Activated naive CD4-positive, alpha-beta T cell treated with anti-CD3 and anti-CD28 coated beads, Interleukin-2, amount 10 ng/mL, durations not matched to agents 7 days and 5 days (primary cell): Measurements from ENCODE around the gene CSTA.

Experiments
- CTCF ChIA-PET: fragments of 350-600 bp; sonication (Branson Sonifier 250); formaldehyde crosslinking; loops from one replicate; lab custom pipeline; 2021; ENCODE audit warnings: antibody characterized with exemption; lab: Charles Lee
- DNase-seq: peaks from one replicate; pipeline ENCODE4 v3.0.0-alpha.2; 2020
- H3K27ac Mint-ChIP-seq: one replicate; pipeline ENCODE4 v1.8.0; 2021; ENCODE audit warnings: mild to moderate bottlenecking, moderate library complexity, mixed read lengths
- H3K27me3 Mint-ChIP-seq: one replicate; pipeline ENCODE4 v1.8.0; 2021; ENCODE audit warnings: mild to moderate bottlenecking, mixed read lengths
- H3K36me3 Mint-ChIP-seq: one replicate; pipeline ENCODE4 v1.8.0; 2021; ENCODE audit warnings: mixed read lengths
- H3K4me1 Mint-ChIP-seq: one replicate; pipeline ENCODE4 v1.8.0; 2021; ENCODE audit warnings: mixed read lengths
- H3K4me3 Mint-ChIP-seq: one replicate; pipeline ENCODE4 v1.8.0; 2021; ENCODE audit warnings: mild to moderate bottlenecking, moderate library complexity, mixed read lengths
- H3K9me3 Mint-ChIP-seq: one replicate; pipeline ENCODE4 v1.8.0; 2021; ENCODE audit warnings: mixed read lengths

The CSTA gene, protein sequence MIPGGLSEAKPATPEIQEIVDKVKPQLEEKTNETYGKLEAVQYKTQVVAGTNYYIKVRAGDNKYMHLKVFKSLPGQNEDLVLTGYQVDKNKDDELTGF

DNA sequence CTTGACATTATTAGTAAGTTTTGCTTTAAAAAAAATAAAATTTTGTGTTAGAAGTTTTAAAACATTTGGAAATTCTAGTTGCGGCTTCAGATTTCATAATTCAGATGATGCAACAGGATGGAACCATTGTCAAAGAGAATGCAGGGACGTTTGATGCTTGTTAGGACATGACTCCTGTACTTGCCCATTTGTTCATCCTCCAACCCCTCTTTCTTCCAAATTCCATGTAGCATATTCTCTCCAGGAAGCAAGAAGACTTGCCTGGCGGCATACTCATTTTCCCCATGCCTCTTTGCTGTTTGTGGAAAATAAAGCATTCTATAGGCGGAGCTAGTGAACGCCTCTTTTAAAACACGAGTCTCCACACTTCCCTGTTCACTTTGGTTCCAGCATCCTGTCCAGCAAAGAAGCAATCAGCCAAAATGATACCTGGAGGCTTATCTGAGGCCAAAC, at the start of gene CSTA:
CSTA (plus strand) TSS at position 378 of the 453 bp plus-strand sequence; CDS start at position 423, 45 bp downstream.
- Mint-ChIP-seq H3K36me3 (no peaks in the 10 kb centered on the region), H3K27ac (no peak within 1 kb of the TSS), H3K4me3 (no peak within 1 kb of the TSS), H3K27me3 (peaks cover 21% of the 10 kb centered on the region), H3K9me3 (peaks cover 3% of the 10 kb centered on the region), H3K4me1 (peaks cover 26% of the 10 kb centered on the region)
- DNase-seq, result no peak
- CTCF ChIA-PET, result interaction anchor here (1.1 kb wide), 1 partner anchor 23 kb away, joined by 3 read pairs; no protein-coding TSS in a partner anchor

DNA sequence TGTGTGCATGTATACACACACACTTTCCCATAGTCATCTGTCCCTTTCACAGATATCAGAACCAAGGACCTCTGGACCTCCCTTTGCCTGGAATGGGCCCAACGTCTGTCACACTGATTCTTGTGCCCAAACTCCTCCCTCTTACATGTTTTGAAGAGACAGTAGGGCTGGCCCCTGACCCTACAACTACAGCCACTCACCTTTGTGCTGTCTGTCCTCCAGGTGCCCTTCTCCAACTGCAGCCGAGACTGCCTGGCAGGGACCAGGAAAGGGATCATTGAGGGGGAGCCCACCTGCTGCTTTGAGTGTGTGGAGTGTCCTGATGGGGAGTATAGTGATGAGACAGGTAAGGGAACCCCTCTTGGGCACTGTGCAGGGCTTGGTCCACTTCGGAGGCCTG, 43.2 kb upstream of the CSTA start:
- H3K4me1 Mint-ChIP-seq, result no peaks in the 10 kb centered on the region
- H3K9me3 Mint-ChIP-seq, result no peaks in the 10 kb centered on the region
- DNase-seq, result no peak
- peaks cover 41% of the 10 kb centered on the region for H3K27me3 Mint-ChIP-seq
- H3K36me3 Mint-ChIP-seq, result no peaks in the 10 kb centered on the region
- no peak overlapping the region for H3K4me3 Mint-ChIP-seq
- no peak overlapping the region for H3K27ac Mint-ChIP-seq
- CTCF ChIA-PET, result no interaction called here

DNA sequence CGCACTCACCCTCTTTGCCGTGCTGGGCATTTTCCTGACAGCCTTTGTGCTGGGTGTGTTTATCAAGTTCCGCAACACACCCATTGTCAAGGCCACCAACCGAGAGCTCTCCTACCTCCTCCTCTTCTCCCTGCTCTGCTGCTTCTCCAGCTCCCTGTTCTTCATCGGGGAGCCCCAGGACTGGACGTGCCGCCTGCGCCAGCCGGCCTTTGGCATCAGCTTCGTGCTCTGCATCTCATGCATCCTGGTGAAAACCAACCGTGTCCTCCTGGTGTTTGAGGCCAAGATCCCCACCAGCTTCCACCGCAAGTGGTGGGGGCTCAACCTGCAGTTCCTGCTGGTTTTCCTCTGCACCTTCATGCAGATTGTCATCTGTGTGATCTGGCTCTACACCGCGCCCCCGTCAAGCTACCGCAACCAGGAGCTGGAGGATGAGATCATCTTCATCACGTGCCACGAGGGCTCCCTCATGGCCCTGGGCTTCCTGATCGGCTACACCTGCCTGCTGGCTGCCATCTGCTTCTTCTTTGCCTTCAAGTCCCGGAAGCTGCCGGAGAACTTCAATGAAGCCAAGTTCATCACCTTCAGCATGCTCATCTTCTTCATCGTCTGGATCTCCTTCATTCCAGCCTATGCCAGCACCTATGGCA, 41.1 kb upstream of the CSTA start:
- Mint-ChIP-seq H3K27me3 (peaks cover 40% of the 10 kb centered on the region), H3K9me3 (no peaks in the 10 kb centered on the region), H3K36me3 (no peaks in the 10 kb centered on the region), H3K4me1 (no peaks in the 10 kb centered on the region), H3K4me3 (no peak overlapping the region), H3K27ac (no peak overlapping the region)
- DNase-seq, result no peak
- CTCF ChIA-PET, result no interaction called here

- no peaks in the 10 kb centered on the region for H3K4me1 Mint-ChIP-seq
- H3K9me3 Mint-ChIP-seq, result no peaks in the 10 kb centered on the region
These were observed 40.6 kb upstream of the CSTA start for GRCh38 chr3:122284486-122284885.

GRCh38 chr3:122294359-122294758, 30.7 kb upstream of the CSTA start:
- no peaks in the 10 kb centered on the region for H3K9me3 Mint-ChIP-seq
- H3K4me3 Mint-ChIP-seq, result no peak overlapping the region
- H3K4me1 Mint-ChIP-seq, result peaks cover 17% of the 10 kb centered on the region
- H3K27ac Mint-ChIP-seq, result no peak overlapping the region
- peaks cover 14% of the 10 kb centered on the region for H3K27me3 Mint-ChIP-seq
- CTCF ChIA-PET, result interaction anchor here (0.6 to 1.5 kb wide), 2 partner anchors 12 to 24 kb away, joined by 3 read pairs; no protein-coding TSS in a partner anchor
- no peak for DNase-seq
- peaks cover 2% of the 10 kb centered on the region for H3K36me3 Mint-ChIP-seq

More at GRCh38 chr3:122284486-122284885, 40.6 kb upstream of the CSTA start:
- DNase-seq, result no peak
- Mint-ChIP-seq H3K36me3 (no peaks in the 10 kb centered on the region), H3K4me3 (no peak overlapping the region), H3K27ac (no peak overlapping the region), H3K27me3 (peaks cover 45% of the 10 kb centered on the region)
- CTCF ChIA-PET, result no interaction called here

- peaks cover 2% of the 10 kb centered on the region for H3K36me3 Mint-ChIP-seq
- no peak overlapping the region for H3K27ac Mint-ChIP-seq
- H3K27me3 Mint-ChIP-seq, result peaks cover 8% of the 10 kb centered on the region
- DNase-seq, result peak; percentile 34
- CTCF ChIA-PET, result interaction anchor here (0.6 to 1.7 kb wide), 6 partner anchors 11 to 799 kb away, joined by 3 to 6 read pairs (median 3); no protein-coding TSS in a partner anchor
- H3K4me1 Mint-ChIP-seq, result peaks cover 18% of the 10 kb centered on the region
- H3K9me3 Mint-ChIP-seq, result peaks cover 2% of the 10 kb centered on the region
- H3K4me3 Mint-ChIP-seq, result no peak overlapping the region
These were observed 29.6 kb upstream of the CSTA start for GRCh38 chr3:122295266-122296062.

DNA sequence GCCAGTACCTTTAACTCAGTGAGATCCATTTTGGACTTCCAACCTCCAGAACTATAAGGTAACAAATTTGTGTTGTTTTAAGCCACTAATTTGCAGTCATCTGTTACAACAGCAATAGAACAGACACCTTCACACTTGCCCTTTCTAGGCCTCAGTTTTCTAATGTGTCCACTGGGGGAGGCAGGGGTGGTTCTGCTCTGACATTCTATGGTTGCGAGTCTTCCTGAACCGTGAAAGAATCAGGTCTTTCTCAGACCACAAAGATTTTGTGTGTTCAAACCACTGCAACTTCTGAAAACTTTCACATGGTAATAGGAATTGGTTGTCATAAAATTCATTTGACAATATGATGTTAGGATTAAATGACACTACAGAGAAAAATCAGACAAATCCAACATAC, 26.8 kb upstream of the CSTA start:
- H3K4me1 Mint-ChIP-seq, result peaks cover 22% of the 10 kb centered on the region
- H3K27ac Mint-ChIP-seq, result no peak overlapping the region
- no peaks in the 10 kb centered on the region for H3K27me3 Mint-ChIP-seq
- H3K9me3 Mint-ChIP-seq, result peaks cover 2% of the 10 kb centered on the region
- H3K36me3 Mint-ChIP-seq, result peaks cover 2% of the 10 kb centered on the region
- peak; percentile 47 for DNase-seq
- CTCF ChIA-PET, result interaction anchor here (1.6 kb wide), 1 partner anchor 197 kb away, joined by 4 read pairs; no protein-coding TSS in a partner anchor
- H3K4me3 Mint-ChIP-seq, result no peak overlapping the region

- DNase-seq, result no peak
- Mint-ChIP-seq H3K27me3 (no peaks in the 10 kb centered on the region), H3K4me3 (no peak overlapping the region), H3K27ac (no peak overlapping the region), H3K4me1 (peaks cover 22% of the 10 kb centered on the region), H3K36me3 (no peaks in the 10 kb centered on the region), H3K9me3 (peaks cover 2% of the 10 kb centered on the region)
- CTCF ChIA-PET, result interaction anchor here (1.1 to 1.7 kb wide), 2 partner anchors 36 to 198 kb away, joined by 4 to 8 read pairs; no protein-coding TSS in a partner anchor
These were observed 25.8 kb upstream of the CSTA start for GRCh38 chr3:122299215-122299614.

DNA sequence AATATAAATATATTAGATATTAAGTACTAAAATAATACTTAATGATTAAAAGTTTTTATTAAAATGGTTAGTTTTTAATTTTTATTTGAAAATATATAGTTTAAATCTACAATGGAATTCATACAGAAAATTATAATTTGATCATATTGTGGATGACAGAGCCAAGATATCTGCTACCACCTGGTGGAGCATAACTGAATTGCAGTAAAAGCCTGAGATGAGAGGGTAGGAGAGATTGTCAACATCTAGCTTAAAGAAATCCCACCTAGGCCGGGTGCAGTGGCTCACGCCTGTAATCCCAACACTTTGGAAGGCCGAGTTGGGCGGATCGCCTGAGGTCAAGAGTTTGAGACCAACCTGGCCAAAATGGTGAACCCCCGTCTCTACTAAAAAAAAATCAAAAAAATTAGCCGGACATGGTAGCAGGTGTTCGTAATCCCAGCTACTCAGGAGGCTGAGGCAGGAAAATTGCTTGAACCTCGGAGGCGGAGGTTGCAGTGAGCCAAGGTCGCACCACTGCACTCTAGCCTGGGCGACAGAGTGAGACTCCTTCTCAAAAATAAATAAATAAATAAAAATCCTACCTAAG, 25.1 kb upstream of the CSTA start:
- Mint-ChIP-seq H3K27ac (no peak overlapping the region), H3K4me1 (peaks cover 22% of the 10 kb centered on the region), H3K36me3 (no peaks in the 10 kb centered on the region), H3K4me3 (no peak overlapping the region), H3K27me3 (peaks cover 4% of the 10 kb centered on the region), H3K9me3 (peaks cover 2% of the 10 kb centered on the region)
- CTCF ChIA-PET, result interaction anchor here (0.6 to 1.7 kb wide), 4 partner anchors 37 to 200 kb away, joined by 4 to 6 read pairs (median 4); no protein-coding TSS in a partner anchor
- peak; percentile 62 for DNase-seq

- peaks cover 22% of the 10 kb centered on the region for H3K4me1 Mint-ChIP-seq
- CTCF ChIA-PET, result interaction anchor here (1.2 to 1.7 kb wide), 2 partner anchors 38 to 200 kb away, joined by 4 to 6 read pairs; no protein-coding TSS in a partner anchor
- peaks cover 2% of the 10 kb centered on the region for H3K9me3 Mint-ChIP-seq
- H3K27ac Mint-ChIP-seq, result no peak overlapping the region
- H3K36me3 Mint-ChIP-seq, result no peaks in the 10 kb centered on the region
- no peak for DNase-seq
- peaks cover 4% of the 10 kb centered on the region for H3K27me3 Mint-ChIP-seq
- H3K4me3 Mint-ChIP-seq, result no peak overlapping the region
These were observed 24.0 kb upstream of the CSTA start for GRCh38 chr3:122301063-122301462.

GRCh38 chr3:122305818-122306621, 19.0 kb upstream of the CSTA start:
- no peak overlapping the region for H3K27ac Mint-ChIP-seq
- DNase-seq, result no peak
- CTCF ChIA-PET, result interaction anchor here (0.7 to 3.3 kb wide), 23 partner anchors 9 to 760 kb away, joined by 3 to 43 read pairs (median 4); partner anchors contain the start of genes FAM162A and POLQ
- peaks cover 24% of the 10 kb centered on the region for H3K27me3 Mint-ChIP-seq
- H3K4me3 Mint-ChIP-seq, result no peak overlapping the region
- peaks cover 2% of the 10 kb centered on the region for H3K4me1 Mint-ChIP-seq
- H3K9me3 Mint-ChIP-seq, result no peaks in the 10 kb centered on the region
- H3K36me3 Mint-ChIP-seq, result no peaks in the 10 kb centered on the region

GRCh38 chr3:122306622-122306953, 18.5 kb upstream of the CSTA start:
- CTCF ChIA-PET, result interaction anchor here (0.7 to 3.3 kb wide), 21 partner anchors 11 to 760 kb away, joined by 3 to 43 read pairs (median 4); partner anchors contain the start of genes FAM162A and POLQ
- no peaks in the 10 kb centered on the region for H3K9me3 Mint-ChIP-seq
- H3K4me3 Mint-ChIP-seq, result no peak overlapping the region
- no peak overlapping the region for H3K27ac Mint-ChIP-seq
- H3K27me3 Mint-ChIP-seq, result peaks cover 25% of the 10 kb centered on the region
- no peaks in the 10 kb centered on the region for H3K36me3 Mint-ChIP-seq
- no peak for DNase-seq
- H3K4me1 Mint-ChIP-seq, result no peaks in the 10 kb centered on the region

- no peak for DNase-seq
- Mint-ChIP-seq H3K27ac (no peak overlapping the region), H3K9me3 (no peaks in the 10 kb centered on the region), H3K4me1 (no peaks in the 10 kb centered on the region), H3K27me3 (peaks cover 25% of the 10 kb centered on the region), H3K36me3 (no peaks in the 10 kb centered on the region), H3K4me3 (no peak overlapping the region)
- CTCF ChIA-PET, result interaction anchor here (0.6 to 3.3 kb wide), 15 partner anchors 11 to 206 kb away, joined by 3 to 43 read pairs (median 5); partner anchors contain the start of genes FAM162A and MIX23
These were observed 17.9 kb upstream of the CSTA start for GRCh38 chr3:122307094-122307687.
